ENCODE measurements around the gene GOPC.
"Not testable (repeated sequence)": the region's sequence is repeated elsewhere in the genome, so short reads cannot be mapped to it uniquely, and the experiment has no call there.

GOPC gene

DNA sequence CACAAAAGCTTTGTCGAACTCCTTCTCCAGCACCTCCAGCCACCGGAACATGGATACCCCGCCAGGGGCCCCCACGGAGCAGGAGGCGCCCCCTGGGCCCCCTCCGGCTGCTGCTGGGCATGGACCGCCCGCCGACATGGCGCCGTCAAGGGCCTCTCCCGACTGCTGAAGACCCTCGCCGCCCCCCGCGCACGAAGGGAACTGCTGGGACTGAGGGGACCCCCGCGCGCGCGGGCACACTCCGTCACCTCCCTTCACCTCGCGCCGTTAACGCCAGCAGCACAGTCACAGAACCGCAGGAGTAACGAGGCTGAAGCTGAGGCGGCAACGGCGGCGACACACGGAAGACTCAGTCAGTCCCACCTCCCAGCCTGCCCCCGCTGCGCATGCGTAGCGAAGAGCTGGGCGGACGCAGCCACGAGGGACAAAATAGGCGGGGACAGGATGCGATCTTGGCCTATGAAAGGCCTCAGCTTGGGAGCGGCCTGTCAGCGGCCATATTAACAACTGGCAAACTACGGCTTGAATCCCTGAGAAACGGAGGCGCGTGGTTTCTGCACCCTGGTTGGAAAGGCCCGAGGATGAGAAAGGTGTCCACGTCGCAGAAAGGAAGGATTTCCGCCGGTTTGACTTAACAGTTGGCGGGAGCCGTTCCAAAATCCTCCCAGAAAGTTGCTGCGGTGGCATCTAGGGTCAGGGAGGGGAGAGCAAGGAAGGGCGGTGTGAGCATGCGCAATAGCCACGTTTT is at the start of gene GOPC:
TSS of gene GOPC (minus strand) at position 361 of the 748 bp plus-strand sequence. CDS start at position 138, 223 bp downstream.
- H3K36me3 ChIP-seq (replicated peaks; ENCODE audit: low read depth, low read length): peaks cover 37% of the 10 kb centered on the region
- H3K9ac ChIP-seq (ENCODE audit: low read length): peak within 1 kb of the TSS; percentile 89
- no peaks in the 10 kb centered on the region for H3K27me3 ChIP-seq (ENCODE audit: low read depth, low read length)
- TF ChIP-seq EZH2phosphoT487 (IDR thresholded peaks at IDR 0.05; ENCODE audit: low read depth) (no peak), CTCF (IDR thresholded peaks at IDR 0.05; ENCODE audit: low read depth, low read length) (0 out of 2 replicates have a peak, but pooled peaks have one; percentile 14)
- H3K4me3 ChIP-seq (ENCODE audit: low read length): peak within 1 kb of the TSS; percentile 97
- H3K27ac ChIP-seq (ENCODE audit: low read length): peak within 1 kb of the TSS; percentile 75
- peak within 1 kb of the TSS; percentile 88 for H3K4me2 ChIP-seq (ENCODE audit: low read length)
- H4K20me1 ChIP-seq (ENCODE audit: insufficient read depth, low read length): 0 out of 2 replicates have a peak, but pooled peaks cover 4% of the 10 kb centered on the region
- H2AFZ ChIP-seq (ENCODE audit: low read depth, low read length): peak within 1 kb of the TSS; percentile 92
- H3K79me2 ChIP-seq (ENCODE audit: low read length): peaks cover 49% of the 10 kb centered on the region
- H3K9me3 ChIP-seq (ENCODE audit: insufficient read depth, low read length): peaks cover 4% of the 10 kb centered on the region; the same call in 1 of the 2 replicates
- peaks cover 44% of the 10 kb centered on the region for H3K4me1 ChIP-seq (ENCODE audit: low read length)

DNA sequence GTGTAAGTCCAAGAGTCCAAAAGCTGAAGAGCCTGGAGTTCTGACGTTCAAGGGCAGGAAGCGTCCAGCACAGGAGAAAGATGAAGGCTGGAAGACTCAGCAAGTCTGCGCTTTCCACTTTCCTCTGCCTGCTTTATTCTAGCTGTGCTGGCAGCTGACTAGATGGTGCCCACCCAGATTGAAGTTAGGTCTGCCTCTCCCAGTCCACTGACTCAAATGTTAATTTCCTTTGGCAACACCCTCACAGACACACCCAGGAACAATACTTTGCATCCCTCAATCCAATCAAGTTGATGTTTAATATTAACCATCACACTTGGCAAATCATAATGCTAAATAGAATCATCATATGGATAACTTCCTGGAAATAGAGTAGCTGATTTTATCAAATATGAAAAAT is 49.7 kb upstream of the GOPC start:
- H3K36me3 ChIP-seq (replicated peaks; ENCODE audit: low read depth, low read length); H2AFZ ChIP-seq (ENCODE audit: low read depth, low read length); H3K27ac ChIP-seq (ENCODE audit: low read length); H3K4me1 ChIP-seq (ENCODE audit: low read length); H3K79me2 ChIP-seq (ENCODE audit: low read length); H3K27me3 ChIP-seq (ENCODE audit: low read depth, low read length); H3K9ac ChIP-seq (ENCODE audit: low read length); H3K4me2 ChIP-seq (ENCODE audit: low read length); H3K4me3 ChIP-seq (ENCODE audit: low read length); H4K20me1 ChIP-seq (ENCODE audit: insufficient read depth, low read length); H3K9me3 ChIP-seq (ENCODE audit: insufficient read depth, low read length): not testable (repeated sequence)

- H2AFZ ChIP-seq (ENCODE audit: low read depth, low read length): no peak overlapping the region
- H3K4me2 ChIP-seq (ENCODE audit: low read length): no peak overlapping the region
- no peak overlapping the region for H3K27ac ChIP-seq (ENCODE audit: low read length)
- H3K27me3 ChIP-seq (ENCODE audit: low read depth, low read length): no peaks in the 10 kb centered on the region
- TF ChIP-seq EZH2phosphoT487 (IDR thresholded peaks at IDR 0.05; ENCODE audit: low read depth) (no peak), CTCF (IDR thresholded peaks at IDR 0.05; ENCODE audit: low read depth, low read length) (no peak)
- no peaks in the 10 kb centered on the region for H4K20me1 ChIP-seq (ENCODE audit: insufficient read depth, low read length)
- H3K9ac ChIP-seq (ENCODE audit: low read length): no peak overlapping the region
- no peaks in the 10 kb centered on the region for H3K4me1 ChIP-seq (ENCODE audit: low read length)
- H3K79me2 ChIP-seq (ENCODE audit: low read length): no peaks in the 10 kb centered on the region
- H3K4me3 ChIP-seq (ENCODE audit: low read length): no peak overlapping the region
- H3K36me3 ChIP-seq (replicated peaks; ENCODE audit: low read depth, low read length): peaks cover 16% of the 10 kb centered on the region
- H3K9me3 ChIP-seq (ENCODE audit: insufficient read depth, low read length): no peaks in the 10 kb centered on the region
Measured at GRCh38 chr6:117642976-117643375, 40.7 kb upstream of the GOPC start.

GRCh38 chr6:117637770-117638169 is 35.5 kb upstream of the GOPC start:
- TF ChIP-seq CTCF (IDR thresholded peaks at IDR 0.05; ENCODE audit: low read depth, low read length) (no peak), EZH2phosphoT487 (IDR thresholded peaks at IDR 0.05; ENCODE audit: low read depth) (no peak)
- H3K4me2 ChIP-seq (ENCODE audit: low read length): no peak overlapping the region

More at GRCh38 chr6:117637770-117638169, 35.5 kb upstream of the GOPC start:
- Histone ChIP-seq H3K9me3 (ENCODE audit: insufficient read depth, low read length) (no peaks in the 10 kb centered on the region), H3K36me3 (replicated peaks; ENCODE audit: low read depth, low read length) (peaks cover 9% of the 10 kb centered on the region), H3K79me2 (ENCODE audit: low read length) (no peaks in the 10 kb centered on the region), H3K4me3 (ENCODE audit: low read length) (no peak overlapping the region), H3K27me3 (ENCODE audit: low read depth, low read length) (no peaks in the 10 kb centered on the region), H3K4me1 (ENCODE audit: low read length) (no peaks in the 10 kb centered on the region), H4K20me1 (ENCODE audit: insufficient read depth, low read length) (no peaks in the 10 kb centered on the region), H3K9ac (ENCODE audit: low read length) (no peak overlapping the region), H3K27ac (ENCODE audit: low read length) (no peak overlapping the region), H2AFZ (ENCODE audit: low read depth, low read length) (no peak overlapping the region)

All from OCI-LY3 (cell line).